NT2/D1 (cell line): Measurements from ENCODE around the gene ABI3BP.

Experiments
- DNase-seq: peaks from one replicate; pipeline ENCODE4 v3.0.0-alpha.2; 2011; ENCODE audit warnings: low read depth, low spot score
- H3K27me3 ChIP-seq: 2 replicates; pipeline ENCODE4 v1.6.0; 2011; ENCODE audit warnings: mild to moderate bottlenecking; ENCODE audit not compliant: insufficient read length, insufficient read depth
- H3K36me3 ChIP-seq: 2 replicates; pipeline ENCODE4 v1.6.1; 2011; ENCODE audit warnings: mild to moderate bottlenecking, low read length, mixed read lengths; ENCODE audit not compliant: insufficient read depth, insufficient read length
- H3K4me1 ChIP-seq: 2 replicates; pipeline ENCODE4 v1.5.1; 2011; ENCODE audit not compliant: insufficient read depth, insufficient read length
- H3K4me3 ChIP-seq: 2 replicates; pipeline ENCODE4 v1.5.1; 2011; ENCODE audit warnings: low read depth; ENCODE audit not compliant: insufficient read length
- H3K9ac ChIP-seq: 2 replicates; pipeline ENCODE4 v1.6.0; 2011; ENCODE audit warnings: low read depth; ENCODE audit not compliant: insufficient read length
- H3K9me3 ChIP-seq: 2 replicates; pipeline ENCODE4 v1.5.1; 2011; ENCODE audit warnings: mild to moderate bottlenecking, low read length; ENCODE audit not compliant: insufficient read depth
- SUZ12 ChIP-seq: IDR thresholded peaks from 2 replicates; pipeline ENCODE4 v1.6.1; 2011; ENCODE audit not compliant: insufficient read length, insufficient read depth; ENCODE audit errors: extremely low read depth
- YY1 ChIP-seq: IDR thresholded peaks from 2 replicates; pipeline ENCODE4 v1.6.1; 2011; ENCODE audit not compliant: insufficient read length, insufficient read depth
- ZNF274 ChIP-seq: IDR thresholded peaks from 2 replicates; pipeline ENCODE4 v1.6.1; 2011; ENCODE audit warnings: mild to moderate bottlenecking, low read depth, low read length

ABI3BP gene

GRCh38 chr3:101010296-101010695, 17.1 kb upstream of the ABI3BP start:
- TF ChIP-seq YY1, result no peak
- no peak for TF ChIP-seq ZNF274
- TF ChIP-seq SUZ12, result no peak
- Histone ChIP-seq H3K36me3 (no peaks in the 10 kb centered on the region), H3K4me1 (no peaks in the 10 kb centered on the region), H3K4me3 (no peak overlapping the region), H3K27me3 (no peaks in the 10 kb centered on the region), H3K9ac (no peak overlapping the region), H3K9me3 (peaks cover 25% of the 10 kb centered on the region)
- no peak for DNase-seq

- H3K9me3 ChIP-seq, result peaks cover 25% of the 10 kb centered on the region
- H3K4me1 ChIP-seq, result no peaks in the 10 kb centered on the region
- H3K9ac ChIP-seq, result no peak overlapping the region
- no peaks in the 10 kb centered on the region for H3K27me3 ChIP-seq
- no peaks in the 10 kb centered on the region for H3K36me3 ChIP-seq
- DNase-seq, result no peak
- no peak overlapping the region for H3K4me3 ChIP-seq
- TF ChIP-seq SUZ12 (no peak), YY1 (no peak), ZNF274 (no peak)
Measured at GRCh38 chr3:101009386-101009785, 16.2 kb upstream of the ABI3BP start.

DNA sequence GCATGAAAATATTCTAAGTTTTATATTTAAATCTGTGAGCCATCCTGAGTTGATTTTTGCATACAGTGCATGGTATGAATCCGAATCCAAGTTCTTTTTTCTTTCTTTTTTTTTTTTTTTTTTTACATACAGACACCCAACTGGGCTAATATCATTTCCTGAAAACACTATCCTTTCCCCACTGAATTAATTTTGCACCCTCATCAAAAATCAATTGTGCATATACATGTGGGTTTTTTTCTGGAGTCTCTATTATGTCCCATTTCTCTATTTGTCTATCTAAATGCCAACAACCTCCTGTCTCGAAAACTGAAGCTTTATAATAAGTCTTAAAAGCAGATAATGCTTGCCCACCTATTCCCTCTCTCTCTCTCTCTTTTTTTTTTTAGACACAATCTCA, 5.9 kb upstream of the ABI3BP start:
- Histone ChIP-seq H3K36me3 (no peaks in the 10 kb centered on the region), H3K9me3 (no peaks in the 10 kb centered on the region), H3K4me1 (no peaks in the 10 kb centered on the region), H3K27me3 (no peaks in the 10 kb centered on the region), H3K9ac (no peak overlapping the region), H3K4me3 (no peak overlapping the region)
- DNase-seq, result no peak
- TF ChIP-seq YY1 (no peak), ZNF274 (no peak)

DNA sequence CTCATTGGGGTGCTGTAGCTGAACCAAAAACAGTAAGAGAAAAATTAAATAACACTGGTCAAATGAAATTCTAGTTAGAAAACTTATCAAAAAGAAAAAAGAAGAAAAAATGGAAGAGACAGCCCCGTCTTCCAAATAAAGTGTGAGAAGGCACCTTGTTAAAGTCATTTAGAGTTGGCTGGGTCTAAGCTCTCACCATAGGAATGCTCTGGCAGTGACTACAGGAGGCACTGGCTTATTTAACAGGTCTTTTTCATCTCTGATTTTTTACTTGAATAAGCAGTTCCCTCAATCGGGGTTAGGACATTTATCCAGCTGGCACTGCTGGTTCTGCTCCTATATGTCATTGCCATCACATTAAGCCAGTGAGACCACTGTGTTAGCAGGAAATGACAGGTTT, 1.6 kb upstream of the ABI3BP start:
- Histone ChIP-seq H3K4me1 (no peaks in the 10 kb centered on the region), H3K4me3 (no peak overlapping the region), H3K36me3 (no peaks in the 10 kb centered on the region), H3K9me3 (no peaks in the 10 kb centered on the region), H3K9ac (no peak overlapping the region), H3K27me3 (no peaks in the 10 kb centered on the region)
- TF ChIP-seq ZNF274 (no peak), SUZ12 (no peak), YY1 (no peak)
- DNase-seq, result no peak

DNA sequence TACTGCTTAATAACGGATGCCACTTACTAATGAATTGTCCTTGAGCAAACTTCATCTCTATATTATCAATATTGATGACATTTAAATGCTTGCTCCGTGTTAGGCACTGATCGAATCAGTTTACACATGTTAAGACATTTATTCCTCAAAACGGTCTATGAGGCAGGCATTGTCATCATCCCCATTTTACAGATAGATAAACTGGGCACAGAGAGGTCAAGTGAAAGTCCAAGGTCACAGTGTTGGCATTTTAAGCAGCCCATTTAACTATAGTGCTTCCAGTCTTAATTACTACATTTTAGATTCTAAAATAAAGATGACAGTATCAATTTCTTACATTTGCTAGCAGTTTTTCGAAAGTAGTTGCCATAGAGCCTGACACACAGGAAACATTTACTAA, 966 bp upstream of the ABI3BP start:
- TF ChIP-seq ZNF274 (no peak), SUZ12 (no peak), YY1 (no peak)
- Histone ChIP-seq H3K9me3 (no peaks in the 10 kb centered on the region), H3K9ac (no peak overlapping the region), H3K36me3 (no peaks in the 10 kb centered on the region), H3K4me3 (no peak overlapping the region), H3K4me1 (no peaks in the 10 kb centered on the region), H3K27me3 (no peaks in the 10 kb centered on the region)
- DNase-seq, result no peak

GRCh38 chr3:100992231-100993012, 799 bp downstream of the ABI3BP start:
- H3K4me3 ChIP-seq, result no peak overlapping the region
- DNase-seq, result no peak
- H3K4me1 ChIP-seq, result no peaks in the 10 kb centered on the region
- no peak for TF ChIP-seq YY1
- no peak for TF ChIP-seq SUZ12
- no peak for TF ChIP-seq ZNF274
- no peak overlapping the region for H3K9ac ChIP-seq
- H3K36me3 ChIP-seq, result no peaks in the 10 kb centered on the region
- H3K27me3 ChIP-seq, result no peaks in the 10 kb centered on the region
- H3K9me3 ChIP-seq, result no peaks in the 10 kb centered on the region

- H3K4me3 ChIP-seq, result no peak overlapping the region
- DNase-seq, result no peak
- no peaks in the 10 kb centered on the region for H3K27me3 ChIP-seq
- no peaks in the 10 kb centered on the region for H3K9me3 ChIP-seq
- H3K4me1 ChIP-seq, result no peaks in the 10 kb centered on the region
- TF ChIP-seq YY1, result no peak
- no peak for TF ChIP-seq ZNF274
- TF ChIP-seq SUZ12, result no peak
- no peak overlapping the region for H3K9ac ChIP-seq
- no peaks in the 10 kb centered on the region for H3K36me3 ChIP-seq
Measured at GRCh38 chr3:100988080-100988479, 5.1 kb downstream of the ABI3BP start.

- H3K4me1 ChIP-seq, result no peaks in the 10 kb centered on the region
- H3K9me3 ChIP-seq, result no peaks in the 10 kb centered on the region
- no peaks in the 10 kb centered on the region for H3K36me3 ChIP-seq
- DNase-seq, result no peak
- H3K27me3 ChIP-seq, result no peaks in the 10 kb centered on the region
- no peak for TF ChIP-seq YY1
- no peak overlapping the region for H3K4me3 ChIP-seq
- no peak overlapping the region for H3K9ac ChIP-seq
Measured at GRCh38 chr3:100984308-100984707, 8.9 kb downstream of the ABI3BP start.
